ENCODE data around the gene PLB1.

DNA sequence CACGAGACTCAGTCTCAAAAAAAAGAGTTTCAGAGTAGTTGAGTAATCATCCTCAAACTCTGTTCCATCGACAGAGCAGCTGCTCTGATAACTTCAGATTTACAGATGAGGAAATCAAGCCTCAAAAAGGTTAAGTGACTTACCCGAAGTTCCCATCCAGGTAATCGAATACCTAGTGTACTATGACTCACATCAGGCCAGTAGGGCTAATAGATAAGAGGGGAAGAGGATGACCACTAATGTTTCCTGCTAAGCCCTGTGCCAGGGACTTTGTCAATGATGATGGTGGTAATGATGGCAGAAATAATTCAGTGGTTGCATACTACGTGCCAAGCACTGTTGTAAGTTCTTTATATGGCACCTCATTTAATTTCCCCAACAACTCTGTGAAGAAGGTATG lies 80.9 kb downstream of the PLB1 start:
- TF ChIP-seq ZBTB7A (IDR thresholded peaks at IDR 0.05; ENCODE audit: low read depth) (no peak), YY1 (IDR thresholded peaks at IDR 0.05; ENCODE audit: low read depth) (no peak), EP300 (IDR thresholded peaks at IDR 0.05; ENCODE audit: borderline replicate concordance) (no peak)
